Stimulated activated CD4-positive, alpha-beta T cell treated with anti-CD3 and anti-CD28 coated beads, Interleukin-12 subunit alpha, Interleukin-12 subunit beta, amount 100 ng/mL, for 4 hours (primary cell): ENCODE results near the gene TMC3.

Experiments
- DNase-seq: peaks from one replicate; pipeline ENCODE4 v3.0.0-alpha.2; 2020

Gene TMC3

DNA sequence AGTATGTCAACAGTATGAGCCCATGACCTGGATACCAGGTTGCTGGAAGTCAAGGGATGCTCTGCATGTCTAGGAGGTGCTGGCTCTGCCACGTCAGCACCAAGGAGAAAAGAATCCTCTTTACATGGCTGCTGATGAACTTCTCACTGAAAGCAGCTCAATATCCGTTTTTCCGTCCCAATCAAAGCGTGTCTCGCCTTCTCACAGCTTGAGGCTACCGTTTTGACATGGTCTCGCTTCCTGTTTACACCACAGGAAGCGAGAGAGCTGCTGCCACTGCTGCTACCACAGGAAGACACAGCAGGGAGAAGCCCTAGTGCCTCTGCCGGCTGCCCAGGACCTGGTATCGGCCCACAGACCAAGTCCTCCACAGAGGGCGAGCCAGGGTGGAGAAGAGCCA is 77.3 kb downstream of the TMC3 start:
- DNase-seq: peak; percentile 52

DNA sequence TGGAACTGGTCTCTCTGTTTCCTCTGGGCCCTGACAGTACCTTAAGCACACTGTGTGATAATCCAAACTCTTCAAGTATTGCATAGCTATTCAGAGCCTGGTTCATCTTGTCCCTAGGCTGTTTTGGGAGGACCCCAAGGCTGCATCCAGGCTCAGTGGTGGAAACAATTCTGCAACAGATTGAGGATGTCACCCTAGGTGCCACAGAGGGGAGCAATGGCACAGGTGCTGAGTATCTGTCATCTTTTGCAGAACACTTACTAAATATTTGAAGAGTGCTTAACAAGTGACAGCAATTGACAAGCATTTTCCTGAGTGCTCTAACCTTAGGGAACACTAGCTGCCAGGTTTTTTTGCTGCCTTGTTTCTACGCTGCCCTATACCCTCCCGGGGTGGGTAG is 77.8 kb downstream of the TMC3 start:
- DNase-seq: no peak

DNA sequence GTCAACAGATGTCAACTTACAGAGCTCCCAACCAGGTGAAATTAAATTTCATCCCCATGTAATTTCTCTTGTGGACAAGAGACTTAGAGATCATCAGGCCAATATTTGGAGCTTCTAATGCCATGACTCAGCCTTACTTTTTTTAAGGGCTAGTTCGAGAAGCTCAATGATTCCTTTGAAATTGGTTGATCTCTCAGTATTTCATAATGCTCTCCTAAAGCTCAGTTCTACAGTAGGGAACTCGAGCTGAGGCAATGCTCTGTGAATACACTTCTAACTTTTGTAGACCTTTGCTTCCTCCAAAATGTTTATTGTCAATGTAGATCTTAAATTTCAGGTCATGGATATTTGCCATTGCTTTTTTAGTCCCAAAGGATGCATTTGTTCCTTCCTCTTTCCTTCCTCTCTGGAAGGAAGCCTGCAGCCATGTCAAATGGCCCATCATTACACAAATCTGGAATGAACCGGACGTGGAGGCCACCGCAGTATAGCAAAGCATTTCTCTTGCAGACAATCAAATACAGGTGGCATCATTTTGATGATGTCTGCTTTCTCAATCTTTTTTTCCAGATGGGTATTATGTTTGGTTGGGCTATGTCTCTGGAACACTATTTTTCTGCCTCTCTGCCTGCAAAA is 78.4 kb downstream of the TMC3 start:
- no peak for DNase-seq

DNA sequence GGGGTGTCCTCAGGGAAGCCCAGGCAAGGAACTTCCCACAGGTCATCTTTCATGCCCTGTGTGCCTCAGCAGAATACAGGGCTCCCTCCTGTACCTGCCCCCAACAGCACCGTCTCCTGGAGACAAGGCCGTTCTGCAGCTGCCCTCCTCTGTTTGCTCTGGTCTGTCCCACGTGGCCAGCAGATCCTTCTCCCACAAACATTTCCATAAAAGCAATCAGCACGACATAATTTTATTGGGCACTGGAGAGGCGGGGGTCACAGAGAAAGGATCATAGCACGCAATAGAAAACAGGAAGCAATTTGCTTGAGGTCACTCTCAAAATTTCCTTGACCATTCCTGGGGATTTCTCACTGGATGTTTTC is 79.5 kb downstream of the TMC3 start:
- DNase-seq: no peak

GRCh38 chr15:81293728-81294515 is 80.1 kb downstream of the TMC3 start:
- peak; percentile 70 for DNase-seq

- DNase-seq: peak; percentile 44
Measured at GRCh38 chr15:81292523-81293001, 81.5 kb downstream of the TMC3 start.

DNA sequence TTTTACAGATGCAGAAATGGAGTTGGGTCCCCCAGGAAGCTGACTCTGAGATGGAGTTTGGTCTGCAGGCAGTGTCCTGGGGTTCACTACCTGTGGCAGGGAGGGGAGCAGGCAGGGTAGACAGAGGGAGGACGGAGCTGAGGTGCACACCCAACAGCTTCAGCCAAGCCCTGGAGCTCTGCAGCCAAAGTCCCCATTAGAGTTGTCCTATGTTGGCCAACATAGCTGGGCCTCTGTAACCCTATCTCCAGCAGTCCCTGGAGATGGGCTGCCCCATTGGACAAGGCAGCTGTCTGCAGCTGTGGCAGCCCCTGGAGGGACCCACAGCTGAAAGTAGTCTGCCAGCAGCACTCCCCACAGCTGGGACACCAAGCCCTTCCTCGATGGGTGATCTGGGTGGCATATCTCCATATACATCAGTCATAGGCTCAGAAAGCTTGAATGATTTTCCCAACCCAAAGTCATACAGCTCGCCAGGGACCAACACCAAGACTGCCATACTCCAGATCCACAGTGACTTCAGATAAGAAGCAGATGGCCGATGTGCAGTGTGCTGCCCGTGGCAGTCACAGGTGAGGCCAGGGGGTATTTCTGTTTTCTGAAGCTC is 82.0 kb downstream of the TMC3 start:
- no peak for DNase-seq

- no peak for DNase-seq
Measured at GRCh38 chr15:81289910-81290309, 84.1 kb downstream of the TMC3 start.

- no peak for DNase-seq
Measured at GRCh38 chr15:81288616-81289015, 85.4 kb downstream of the TMC3 start.

DNA sequence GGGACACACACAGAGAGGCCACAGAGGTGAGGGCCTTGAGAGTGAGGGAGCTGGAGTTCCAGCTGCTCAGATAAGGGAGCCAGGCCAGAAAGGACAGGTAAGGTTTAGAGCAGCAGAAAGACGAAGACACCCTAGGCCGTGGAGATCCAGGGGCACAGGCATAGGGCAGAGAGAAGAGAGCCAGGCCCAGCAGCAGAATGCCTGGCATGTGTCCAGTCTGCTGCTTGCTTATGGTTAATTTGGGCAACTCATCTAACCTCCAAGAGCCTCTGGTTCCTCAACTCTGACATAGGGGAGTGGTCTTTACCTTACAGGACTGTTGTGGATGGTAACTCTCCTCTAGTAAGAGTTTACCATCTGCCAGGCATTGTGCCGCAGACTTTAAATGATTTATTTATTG is 86.0 kb downstream of the TMC3 start:
- no peak for DNase-seq

GRCh38 chr15:81286621-81287121 is 87.3 kb downstream of the TMC3 start:
- DNase-seq: no peak

DNA sequence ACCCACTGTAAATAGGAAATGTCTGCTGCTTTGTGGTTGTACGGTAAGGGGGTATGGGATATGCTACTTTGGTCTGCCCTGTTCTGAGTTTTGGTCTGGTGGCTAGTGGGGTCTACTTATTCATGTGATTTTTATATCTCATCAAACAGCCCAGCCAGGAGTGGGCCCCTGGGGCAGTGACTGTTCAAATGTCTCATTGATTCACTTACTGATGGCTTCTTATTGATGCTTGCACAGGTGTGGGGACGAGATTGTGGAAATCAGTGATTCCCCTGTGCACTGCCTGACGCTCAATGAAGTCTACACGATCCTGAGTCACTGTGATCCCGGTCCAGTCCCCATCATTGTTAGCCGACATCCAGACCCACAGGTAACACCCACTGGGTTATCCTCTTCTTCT is 88.6 kb downstream of the TMC3 start:
- DNase-seq: no peak

DNA sequence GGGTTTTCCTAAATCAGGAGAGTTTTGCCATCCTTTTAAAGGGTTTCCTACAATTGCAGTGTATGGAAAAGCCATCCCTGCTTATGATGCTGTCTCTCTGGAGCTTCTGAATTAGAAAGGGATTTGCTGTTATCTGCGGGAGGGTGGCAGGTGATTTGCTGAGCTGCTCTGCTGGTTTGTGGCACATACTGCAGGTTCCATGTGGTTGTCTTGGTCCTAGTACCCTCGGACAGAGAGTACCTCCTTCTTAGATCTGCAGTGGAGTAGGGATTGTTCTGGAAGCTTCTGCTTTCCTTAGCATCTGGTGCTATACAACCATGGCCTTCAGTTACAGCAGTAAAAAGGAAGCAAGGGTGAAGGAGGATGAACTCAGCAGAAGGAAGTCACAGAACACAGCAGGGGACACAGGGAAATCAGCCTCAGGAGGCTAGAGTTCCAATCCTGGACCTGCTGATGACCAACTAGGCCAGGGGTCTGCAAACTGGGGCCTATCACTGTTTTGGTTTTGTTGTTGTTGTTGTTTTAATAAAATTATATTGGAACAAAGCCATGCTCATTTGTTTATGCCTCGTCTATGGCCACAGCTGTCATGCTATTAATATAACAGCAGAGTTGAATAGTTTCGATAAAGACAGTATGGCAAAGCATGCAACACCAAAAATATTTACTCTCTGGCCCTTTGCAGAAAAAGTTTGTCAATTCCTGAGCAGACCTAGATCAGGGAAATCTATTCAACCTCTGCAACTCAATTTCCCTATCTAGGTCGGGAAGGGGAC is 89.6 kb downstream of the TMC3 start:
- DNase-seq: no peak

DNA sequence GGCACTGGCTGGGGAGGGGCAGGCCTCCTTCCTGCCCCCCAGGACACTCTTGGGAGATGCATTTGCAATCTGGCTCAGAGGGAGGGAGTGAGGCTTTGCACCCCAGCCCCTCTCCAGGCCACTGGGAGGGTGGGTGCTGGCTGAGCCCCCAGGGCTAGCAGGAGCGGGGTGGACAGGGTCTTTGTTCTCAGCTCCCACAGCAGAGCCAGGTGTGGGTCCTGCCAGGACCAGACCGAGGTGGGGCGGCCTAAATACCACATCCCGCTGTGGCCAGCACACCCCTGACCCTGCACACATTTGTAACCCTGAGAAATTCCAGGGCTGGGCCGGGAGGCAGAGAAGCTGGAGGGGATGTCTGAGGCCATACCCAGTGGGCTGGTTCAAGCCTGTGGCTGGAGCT is 91.1 kb downstream of the TMC3 start:
- DNase-seq: no peak

GRCh38 chr15:81282606-81282895 is 91.5 kb downstream of the TMC3 start:
- no peak for DNase-seq

DNA sequence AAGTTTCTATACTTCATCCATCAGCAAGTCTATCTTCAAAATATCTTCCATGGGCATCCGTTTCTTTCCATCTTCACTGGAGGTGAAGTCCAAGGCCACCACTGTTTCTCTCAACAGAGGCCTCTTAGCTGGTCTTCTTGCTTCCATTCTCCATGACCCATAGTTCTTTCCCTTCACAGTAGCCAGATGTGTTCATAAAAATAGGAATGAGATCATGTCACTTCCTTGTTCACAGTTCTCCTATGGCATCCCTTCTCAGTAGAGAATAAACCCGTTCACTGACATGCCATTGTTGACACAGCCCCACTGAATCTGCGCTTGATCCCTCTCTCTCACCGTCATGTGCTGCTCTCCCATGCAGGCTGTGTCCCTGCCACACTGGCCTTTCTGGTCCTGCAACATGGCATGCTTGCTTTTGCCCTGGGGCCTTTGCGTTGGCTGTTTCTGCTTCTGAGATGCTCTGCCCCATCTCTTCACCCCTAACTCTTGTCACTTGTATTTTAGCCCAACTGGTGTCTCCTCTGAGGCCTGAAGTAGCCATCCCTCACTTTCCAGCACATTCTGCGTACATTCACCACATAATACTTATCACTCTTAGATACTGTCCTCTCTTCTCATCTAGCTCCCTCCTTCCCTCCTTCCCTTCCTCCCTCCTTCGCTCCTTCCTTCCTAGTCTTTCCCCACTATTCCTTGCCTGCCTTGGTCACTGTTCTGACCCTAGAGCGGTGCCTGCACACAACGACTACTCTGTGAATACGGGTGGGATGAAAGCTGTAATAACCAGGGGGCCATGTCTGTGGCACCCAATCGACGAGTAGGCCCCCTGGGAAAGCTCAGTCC is 92.0 kb downstream of the TMC3 start:
- DNase-seq: no peak

GRCh38 chr15:81281456-81281735 is 92.6 kb downstream of the TMC3 start:
- no peak for DNase-seq
